HEK293 (cell line): ENCODE measurements around the gene RSPH9.

ENCODE experiments used
- CTCF ChIA-PET: fragments of 350-600 bp; formaldehyde crosslinking; extraction: SDS; loops from one replicate; lab custom pipeline; 2021; ENCODE audit warnings: antibody characterized with exemption; lab: Yijun Ruan, JAX
- POLR2A ChIA-PET: fragments of 300-600 bp; formaldehyde crosslinking; extraction: SDS; loops from one replicate; lab custom pipeline; 2020; ENCODE audit warnings: antibody characterized with exemption, inconsistent platforms; lab: Yijun Ruan, JAX
- H3K27ac ChIP-seq: fragments of 200-500 bp; sonication (Bioruptor generic); 2 replicates; pipeline ENCODE4 v1.5.1; 2014; ENCODE audit warnings: low read depth, low read length, control low read depth, inconsistent platforms; ENCODE audit errors: extremely low read depth
- H3K36me3 ChIP-seq, 2 experiments: fragments of 200-500 bp in 1 of 2; sonication (Bioruptor generic) in 1 of 2; 1 replicate in 1 of 2; 2 replicates in 1 of 2; pipeline ENCODE4 v1.5.1; 2014 to 2017; ENCODE audit warnings: inconsistent platforms in 2 of 2, low read length in 2 of 2; ENCODE audit not compliant: control insufficient read depth in 2 of 2, insufficient read depth in 1 of 2
- H3K4me1 ChIP-seq: fragments of 200-500 bp; sonication (Bioruptor generic); 2 replicates; pipeline ENCODE4 v1.5.1; 2014; ENCODE audit warnings: mild to moderate bottlenecking, low read length, inconsistent platforms; ENCODE audit not compliant: control insufficient read depth, insufficient read depth
- H3K4me3 ChIP-seq: 2 replicates; pipeline ENCODE4 v1.5.1; 2011; ENCODE audit warnings: low read depth, mild to moderate bottlenecking, control low read depth, low read length, moderate library complexity
- H3K9me3 ChIP-seq: fragments of 200-500 bp; sonication (Bioruptor generic); 2 replicates; pipeline ENCODE4 v1.5.1; 2014; ENCODE audit warnings: low read depth, low read length, inconsistent platforms; ENCODE audit not compliant: control insufficient read depth, insufficient read depth
- HOXC10 ChIP-seq: sonication (generic); formaldehyde crosslinking; IDR thresholded peaks from 2 replicates; pipeline ENCODE4 v1.8.1; 2023; ENCODE audit warnings: mild to moderate bottlenecking, missing genetic modification reagents
- MZF1 ChIP-seq: fragments of 450-650 bp; formaldehyde crosslinking; IDR thresholded peaks from 2 replicates; pipeline ENCODE4 v1.5.1; 2017; ENCODE audit warnings: missing biosample characterization, missing genetic modification characterization, borderline replicate concordance
- OSR2 ChIP-seq: fragments of 450-650 bp; formaldehyde crosslinking; IDR thresholded peaks from 2 replicates; pipeline ENCODE4 v1.5.1; 2016; ENCODE audit warnings: missing biosample characterization, missing genetic modification characterization
- PRDM1 ChIP-seq: fragments of 450-650 bp; formaldehyde crosslinking; IDR thresholded peaks from 2 replicates; pipeline ENCODE4; 2016; ENCODE audit warnings: missing biosample characterization, missing genetic modification characterization
- PRDM4 ChIP-seq: fragments of 450-650 bp; formaldehyde crosslinking; IDR thresholded peaks from 2 replicates; pipeline ENCODE4 v1.5.1; 2017; ENCODE audit warnings: missing biosample characterization, missing genetic modification characterization
- SP7 ChIP-seq: fragments of 450-650 bp; formaldehyde crosslinking; IDR thresholded peaks from 2 replicates; pipeline ENCODE4 v1.5.1; 2016; ENCODE audit warnings: missing biosample characterization, missing genetic modification characterization
- WT1 ChIP-seq: fragments of 450-650 bp; formaldehyde crosslinking; IDR thresholded peaks from 2 replicates; pipeline ENCODE4 v1.5.1; 2016; ENCODE audit warnings: missing biosample characterization, missing genetic modification characterization
- ZBTB11 ChIP-seq: fragments of 450-650 bp; formaldehyde crosslinking; conservative IDR thresholded peaks from 2 replicates; pipeline ENCODE4 v1.5.1; 2016; ENCODE audit warnings: low read depth, missing biosample characterization, missing genetic modification characterization
- ZBTB17 ChIP-seq: fragments of 450-650 bp; formaldehyde crosslinking; IDR thresholded peaks from 2 replicates; pipeline ENCODE4 v1.5.1; 2016; ENCODE audit warnings: missing biosample characterization, missing genetic modification characterization
- ZBTB44 ChIP-seq: fragments of 450-650 bp; IDR thresholded peaks from 2 replicates; pipeline ENCODE4 v1.5.1; 2018; ENCODE audit warnings: missing biosample characterization, mild to moderate bottlenecking, missing genetic modification characterization
- ZBTB7A ChIP-seq: fragments of 450-650 bp; formaldehyde crosslinking; IDR thresholded peaks from 2 replicates; pipeline ENCODE4 v1.5.1; 2016; ENCODE audit warnings: low read depth, missing biosample characterization, missing genetic modification characterization
- ZIC2 ChIP-seq: fragments of 450-650 bp; formaldehyde crosslinking; IDR thresholded peaks from 2 replicates; pipeline ENCODE4 v1.5.1; 2016; ENCODE audit warnings: missing biosample characterization, missing genetic modification characterization
- ZNF175 ChIP-seq: fragments of 450-650 bp; formaldehyde crosslinking; IDR thresholded peaks from 2 replicates; pipeline ENCODE4 v1.5.1; 2016; ENCODE audit warnings: missing biosample characterization, missing genetic modification characterization
- ZNF2 ChIP-seq: fragments of 450-650 bp; formaldehyde crosslinking; IDR thresholded peaks from 2 replicates; pipeline ENCODE4 v1.5.1; 2016; ENCODE audit warnings: missing biosample characterization, missing genetic modification characterization
- ZNF354C ChIP-seq: fragments of 450-650 bp; formaldehyde crosslinking; IDR thresholded peaks from 2 replicates; pipeline ENCODE4 v1.5.1; 2016; ENCODE audit warnings: missing biosample characterization, missing genetic modification characterization, low read depth, borderline replicate concordance
- ZNF366 ChIP-seq: fragments of 450-650 bp; formaldehyde crosslinking; conservative IDR thresholded peaks from 2 replicates; pipeline ENCODE4 v1.5.1; 2016; ENCODE audit warnings: missing biosample characterization, missing genetic modification characterization
- ZNF404 ChIP-seq: fragments of 450-650 bp; formaldehyde crosslinking; IDR thresholded peaks from 2 replicates; pipeline ENCODE4 v1.5.1; 2017; ENCODE audit warnings: missing biosample characterization, missing genetic modification characterization
- ZNF423 ChIP-seq: fragments of 450-650 bp; formaldehyde crosslinking; IDR thresholded peaks from 2 replicates; pipeline ENCODE4 v1.5.1; 2016; ENCODE audit warnings: missing biosample characterization, missing genetic modification characterization
- ZNF426 ChIP-seq: fragments of 450-650 bp; formaldehyde crosslinking; IDR thresholded peaks from 2 replicates; pipeline ENCODE4 v1.5.1; 2017; ENCODE audit warnings: missing biosample characterization, missing genetic modification characterization, mild to moderate bottlenecking, inconsistent platforms, moderate library complexity
- ZNF548 ChIP-seq: fragments of 450-650 bp; formaldehyde crosslinking; IDR thresholded peaks from 2 replicates; pipeline ENCODE4 v1.5.1; 2016; ENCODE audit warnings: missing biosample characterization, missing genetic modification characterization
- ZNF658 ChIP-seq: fragments of 450-650 bp; formaldehyde crosslinking; IDR thresholded peaks from 2 replicates; pipeline ENCODE4; 2016; ENCODE audit warnings: missing biosample characterization, missing genetic modification characterization
- ZNF692 ChIP-seq: fragments of 450-650 bp; formaldehyde crosslinking; IDR thresholded peaks from 2 replicates; pipeline ENCODE4 v1.5.1; 2016; ENCODE audit warnings: missing biosample characterization, missing genetic modification characterization
- ZNF830 ChIP-seq: fragments of 450-650 bp; IDR thresholded peaks from 2 replicates; pipeline ENCODE4 v1.5.0; 2018; ENCODE audit warnings: missing biosample characterization, missing genetic modification characterization, low read depth, mild to moderate bottlenecking, moderate library complexity
- ZSCAN30 ChIP-seq: fragments of 450-650 bp; IDR thresholded peaks from 2 replicates; pipeline ENCODE4 v1.5.1; 2018; ENCODE audit warnings: missing biosample characterization, mild to moderate bottlenecking, missing genetic modification characterization, moderate library complexity

Gene RSPH9

GRCh38 chr6:43634702-43635303 is 10.0 kb upstream of the RSPH9 start:
- ChIA-PET CTCF (interaction anchor here (0.6 to 2.0 kb wide), 4 partner anchors 10 to 134 kb away, joined by 3 to 6 read pairs (median 5); partner anchors contain the start of gene RSPH9), POLR2A (interaction anchor here (0.6 to 2.8 kb wide), 12 partner anchors 8 to 446 kb away, joined by 3 to 33 read pairs (median 4); partner anchors contain the start of gene RSPH9)
- no peak overlapping the region for H3K4me3 ChIP-seq
- no peaks in the 10 kb centered on the region for H3K9me3 ChIP-seq
- TF ChIP-seq ZSCAN30 (tag by site-specific recombination), result peak; percentile 70; the same call in 1 of the 2 replicates
- TF ChIP-seq ZIC2 (tag by site-specific recombination), result no peak
- TF ChIP-seq HOXC10, result no peak
- no peak for TF ChIP-seq ZNF2
- TF ChIP-seq PRDM4, result peak; percentile 93
- peak; percentile 66 for TF ChIP-seq ZBTB44 (tag by site-specific recombination)
- TF ChIP-seq SP7 (tag by site-specific recombination), result peak; percentile 81
- no peak for TF ChIP-seq ZNF692 (tag by site-specific recombination)
- peak; percentile 48 for TF ChIP-seq ZBTB17 (tag by site-specific recombination)
- no peak for TF ChIP-seq ZNF658
- TF ChIP-seq WT1 (tag by site-specific recombination), result peak; percentile 80
- TF ChIP-seq OSR2, result 0 out of 2 replicates have a peak, but pooled peaks have one; percentile 27
- TF ChIP-seq MZF1 (tag by site-specific recombination), result peak; percentile 75; the same call in 1 of the 2 replicates
- peak overlapping the region; percentile 3; the same call in 1 of the 2 replicates for H3K27ac ChIP-seq
- peaks cover 2% of the 10 kb centered on the region; the same call in 1 of the 2 replicates for H3K4me1 ChIP-seq
- H3K36me3 ChIP-seq, result peaks cover 30 to 31% of the 10 kb centered on the region in 2 experiments

GRCh38 chr6:43635387-43636307 is 9.2 kb upstream of the RSPH9 start, which contains the start of gene MAD2L1BP:
Gene MAD2L1BP (plus strand): TSS chr6:43635840. CDS start chr6:43635876, 36 bp downstream.
- ChIA-PET POLR2A (interaction anchor here (0.6 to 2.8 kb wide), 16 partner anchors 8 to 445 kb away, joined by 3 to 33 read pairs (median 4); partner anchors contain the start of genes RSPH9 and VEGFA), CTCF (interaction anchor here (0.6 to 2.0 kb wide), 8 partner anchors 9 to 438 kb away, joined by 3 to 8 read pairs (median 4); partner anchors contain the start of gene RSPH9)
- Histone ChIP-seq H3K27ac (peak within 1 kb of the TSS; percentile 71), H3K4me3 (peak within 1 kb of the TSS; percentile 91), H3K4me1 (peaks cover 2% of the 10 kb centered on the region; the same call in 1 of the 2 replicates), H3K9me3 (no peaks in the 10 kb centered on the region), H3K36me3 (peaks cover 35 to 40% of the 10 kb centered on the region in 2 experiments)
- TF ChIP-seq PRDM1 (tag by site-specific recombination) (no peak), ZNF830 (no peak), ZBTB7A (tag by site-specific recombination) (no peak), ZNF175 (tag by site-specific recombination) (no peak), ZBTB11 (tag by site-specific recombination) (peak; percentile 59), ZNF423 (tag by site-specific recombination) (no peak), ZNF404 (tag by site-specific recombination) (no peak), ZNF354C (tag by site-specific recombination) (no peak), ZNF548 (no peak), ZNF366 (tag by site-specific recombination) (peak; percentile 45; the same call in 1 of the 2 replicates), ZNF426 (tag by site-specific recombination) (no peak)
